H9 (cell line): ENCODE data around the gene MXRA7. TPM values are rescaled to one million over a fixed set of nuclear protein-coding genes. Genes with fewer than 3 reads are reported as not detected.

Source experiments
- DNase-seq: peaks from one replicate; pipeline ENCODE4 v3.0.0-alpha.2; 2017
- H2AFZ ChIP-seq: one replicate; pipeline ENCODE4 v1.6.1; 2013; ENCODE audit warnings: mild to moderate bottlenecking, low read length, control low read depth, moderate library complexity
- H2AK5ac ChIP-seq: 2 replicates; pipeline ENCODE4 v1.6.1; 2013; ENCODE audit warnings: low read length, control low read depth, mixed read lengths; ENCODE audit not compliant: insufficient read length
- H2BK120ac ChIP-seq: one replicate; pipeline ENCODE4 v1.6.1; 2013; ENCODE audit warnings: low read depth, mild to moderate bottlenecking, low read length, control low read depth, inconsistent platforms; ENCODE audit not compliant: poor library complexity, severe bottlenecking
- H2BK12ac ChIP-seq: 2 replicates; pipeline ENCODE4 v1.6.1; 2013; ENCODE audit warnings: low read length, control low read depth, mixed read lengths, low read depth; ENCODE audit not compliant: insufficient read length
- H2BK15ac ChIP-seq: 2 replicates; pipeline ENCODE4 v1.6.1; 2013; ENCODE audit warnings: low read depth, low read length, control low read depth
- H2BK20ac ChIP-seq: one replicate; pipeline ENCODE4 v1.6.1; 2013; ENCODE audit warnings: low read depth, mild to moderate bottlenecking, low read length, control low read depth, inconsistent platforms; ENCODE audit not compliant: poor library complexity, severe bottlenecking
- H2BK5ac ChIP-seq: 2 replicates; pipeline ENCODE4 v1.6.1; 2013; ENCODE audit warnings: low read length, control low read depth, mixed read lengths; ENCODE audit not compliant: insufficient read length
- H3K14ac ChIP-seq: 2 replicates; pipeline ENCODE4 v1.6.1; 2013; ENCODE audit warnings: low read length, control low read depth; ENCODE audit not compliant: insufficient read depth
- H3K18ac ChIP-seq: 2 replicates; pipeline ENCODE4 v1.6.1; 2013; ENCODE audit warnings: low read depth, mild to moderate bottlenecking, mixed read lengths, low read length, control low read depth; ENCODE audit not compliant: insufficient read length
- H3K23ac ChIP-seq: 2 replicates; pipeline ENCODE4 v1.6.1; 2013; ENCODE audit warnings: low read length, control low read depth, mixed read lengths, low read depth; ENCODE audit not compliant: insufficient read length
- H3K23me2 ChIP-seq: 2 replicates; pipeline ENCODE4 v1.6.1; 2013; ENCODE audit warnings: low read depth, mild to moderate bottlenecking, mixed read lengths, low read length, control low read depth; ENCODE audit not compliant: insufficient read length, poor library complexity, severe bottlenecking
- H3K27ac ChIP-seq: 2 replicates; pipeline ENCODE4 v1.5.1; 2013; ENCODE audit warnings: low read length, control low read depth, mixed read lengths, low read depth; ENCODE audit not compliant: insufficient read length
- H3K27me3 ChIP-seq: 2 replicates; pipeline ENCODE4 v1.6.1; 2013; ENCODE audit warnings: low read length, control low read depth, inconsistent platforms; ENCODE audit not compliant: insufficient read depth
- H3K4ac ChIP-seq: 2 replicates; pipeline ENCODE4 v1.6.1; 2013; ENCODE audit warnings: low read depth, mild to moderate bottlenecking, control low read depth, inconsistent platforms, low read length, moderate library complexity
- H3K4me1 ChIP-seq: 2 replicates; pipeline ENCODE4 v1.6.1; 2013; ENCODE audit warnings: low read length, control low read depth, inconsistent platforms; ENCODE audit not compliant: insufficient read depth
- H3K4me2 ChIP-seq: 2 replicates; pipeline ENCODE4 v1.6.1; 2013; ENCODE audit warnings: low read length, control low read depth, mixed read lengths; ENCODE audit not compliant: insufficient read length, insufficient read depth
- H3K56ac ChIP-seq: 2 replicates; pipeline ENCODE4 v1.6.1; 2013; ENCODE audit warnings: low read depth, mild to moderate bottlenecking, mixed read lengths, low read length, control low read depth; ENCODE audit not compliant: insufficient read length
- H3K79me1 ChIP-seq: 2 replicates; pipeline ENCODE4 v1.6.1; 2013; ENCODE audit warnings: low read depth, mild to moderate bottlenecking, moderate library complexity, low read length, control low read depth, inconsistent platforms; ENCODE audit not compliant: insufficient read depth, poor library complexity, severe bottlenecking
- H3K79me2 ChIP-seq: 2 replicates; pipeline ENCODE4 v1.6.1; 2013; ENCODE audit warnings: low read length, control low read depth, inconsistent platforms; ENCODE audit not compliant: insufficient read depth
- H3K9ac ChIP-seq: 2 replicates; pipeline ENCODE4 v1.6.1; 2013; ENCODE audit warnings: low read length, control low read depth, mixed read lengths; ENCODE audit not compliant: insufficient read length; ENCODE audit errors: extremely low read depth
- H3K9me3 ChIP-seq: one replicate; pipeline ENCODE4 v1.6.1; 2013; ENCODE audit warnings: low read depth, low read length, inconsistent platforms; ENCODE audit not compliant: control insufficient read depth
- H3T11ph ChIP-seq: one replicate; pipeline ENCODE4 v1.6.1; 2013; ENCODE audit warnings: mild to moderate bottlenecking, low read length, control low read depth, inconsistent platforms
- H4K20me1 ChIP-seq: one replicate; pipeline ENCODE4 v1.6.1; 2013; ENCODE audit not compliant: control insufficient read depth, insufficient read length, insufficient read depth
- H4K5ac ChIP-seq: 2 replicates; pipeline ENCODE4 v1.6.1; 2013; ENCODE audit warnings: low read depth, mild to moderate bottlenecking, mixed read lengths, low read length, control low read depth; ENCODE audit not compliant: insufficient read length
- H4K8ac ChIP-seq: replicated peaks from 2 replicates; pipeline ENCODE4 v1.6.1; 2013; ENCODE audit warnings: low read length, control low read depth, mixed read lengths, low read depth; ENCODE audit not compliant: insufficient read length
- H4K91ac ChIP-seq: 2 replicates; pipeline ENCODE4 v1.6.1; 2013; ENCODE audit warnings: low read depth, mild to moderate bottlenecking, moderate library complexity, mixed read lengths, low read length, control low read depth; ENCODE audit not compliant: insufficient read length
- H3K27ac Mint-ChIP-seq, 3 experiments: 2 replicates in 2 of 3; 3 replicates in 1 of 3; pipeline ENCODE4 v1.8.0; 2020 to 2021; ENCODE audit warnings: mixed read lengths in 3 of 3, mild to moderate bottlenecking in 1 of 3, moderate library complexity in 1 of 3
- H3K27me3 Mint-ChIP-seq: 2 replicates; pipeline ENCODE4 v1.8.0; 2021; ENCODE audit warnings: low read depth, mild to moderate bottlenecking, moderate library complexity, mixed read lengths
- H3K36me3 Mint-ChIP-seq, 3 experiments: 2 replicates in 2 of 3; 3 replicates in 1 of 3; pipeline ENCODE4 v1.8.0; 2020 to 2021; ENCODE audit warnings: low read depth in 3 of 3, mixed read lengths in 3 of 3; ENCODE audit not compliant: insufficient read depth in 1 of 3
- H3K4me1 Mint-ChIP-seq, 2 experiments: 2 replicates each; pipeline ENCODE4 v1.8.0; 2020; ENCODE audit warnings: mixed read lengths in 2 of 2
- H3K4me3 Mint-ChIP-seq, 2 experiments: 2 replicates in 1 of 2; 3 replicates in 1 of 2; pipeline ENCODE4 v1.8.0; 2020 to 2021; ENCODE audit warnings: mild to moderate bottlenecking in 2 of 2, mixed read lengths in 2 of 2, moderate library complexity in 1 of 2
- H3K9me3 Mint-ChIP-seq, 2 experiments: 2 replicates in 1 of 2; 3 replicates in 1 of 2; pipeline ENCODE4 v1.8.0; 2020; ENCODE audit warnings: mild to moderate bottlenecking in 2 of 2, mixed read lengths in 2 of 2, moderate library complexity in 1 of 2
- CTCF ChIP-seq: fragments of 200-600 bp; sonication (generic); conservative IDR thresholded peaks from 3 replicates; pipeline ENCODE4 v1.8.0; 2021; ENCODE audit warnings: antibody characterized with exemption, mild to moderate bottlenecking
- WGBS: extraction: QIAGEN DNeasy Blood & Tissue Kit; methylation state at CpG from one replicate; pipeline ENCODE4 v1.1.7; 2013; ENCODE audit warnings: missing lambda C conversion rate, low lambda C conversion rate, mixed read lengths; ENCODE audit not compliant: insufficient read length; ENCODE audit errors: extremely low coverage; 5-methylcytosine and 5-hydroxymethylcytosine counted together
- total RNA-seq: library from RNA; stranded (reverse); gene quantifications from 2 replicates; pipeline ENCODE4 v1.2.1, GENCODE V29; 2021

Gene MXRA7
- total RNA-seq, 1 experiment from 2014 or later: 28.2 TPM

GRCh38 chr17:76654408-76654807 is 56.4 kb downstream of the MXRA7 start:
- no peak overlapping the region for H2BK20ac ChIP-seq
- TF ChIP-seq CTCF: no peak
- H2BK120ac ChIP-seq: no peak overlapping the region
- Mint-ChIP-seq H3K27ac (no peak overlapping the region), H3K4me3 (no peak overlapping the region), H3K9me3 (peaks cover 4 to 6% of the 10 kb centered on the region in 2 experiments), H3K36me3 (0 out of 7 replicates have a peak, but pooled peaks cover 0 to 5% (median 0%) of the 10 kb centered on the region in 3 experiments), H3K27me3 (peaks cover 4% of the 10 kb centered on the region), H3K4me1 (peaks cover under 1% of the 10 kb centered on the region in 2 experiments)
- no peak overlapping the region for H4K5ac ChIP-seq
- H3K79me1 ChIP-seq: no peaks in the 10 kb centered on the region
- no peak overlapping the region for H3K23ac ChIP-seq
- H4K8ac ChIP-seq: no peak overlapping the region
- no peak overlapping the region for H3K14ac ChIP-seq
- no peak overlapping the region for H2BK12ac ChIP-seq
- no peak overlapping the region for H2BK5ac ChIP-seq
- H2AK5ac ChIP-seq: no peak overlapping the region
- H3K79me2 ChIP-seq: no peaks in the 10 kb centered on the region
- H2AFZ ChIP-seq: no peak overlapping the region
- no peak overlapping the region for H3K9ac ChIP-seq
- H3K4ac ChIP-seq: no peak overlapping the region
- H3K23me2 ChIP-seq: no peaks in the 10 kb centered on the region
- no peaks in the 10 kb centered on the region for H3K4me1 ChIP-seq
- H3K56ac ChIP-seq: no peak overlapping the region
- no peaks in the 10 kb centered on the region for H4K20me1 ChIP-seq
- no peak overlapping the region for H3T11ph ChIP-seq
- DNase-seq: no peak
- no peak overlapping the region for H3K27ac ChIP-seq
- H3K27me3 ChIP-seq: no peaks in the 10 kb centered on the region
- H3K18ac ChIP-seq: no peak overlapping the region
- WGBS: no CpG with 5 or more reads among the region's 1 CpG
- no peak overlapping the region for H2BK15ac ChIP-seq
- no peaks in the 10 kb centered on the region for H3K9me3 ChIP-seq
- H3K4me2 ChIP-seq: no peak overlapping the region
- H4K91ac ChIP-seq: no peak overlapping the region
